HG03175 (cell line): ENCODE results near the gene HK2.
"Not testable (repeated sequence)": the region's sequence is repeated elsewhere in the genome, so short reads cannot be mapped to it uniquely, and the experiment has no call there.

ENCODE experiments used
- ATAC-seq: cut with Tn5 transposase; IDR thresholded peaks from one replicate; pipeline ENCODE4 v1.9.1; 2021; ENCODE audit warnings: mild to moderate bottlenecking, moderate library complexity; ENCODE audit not compliant: unreplicated experiment

HK2 gene

DNA sequence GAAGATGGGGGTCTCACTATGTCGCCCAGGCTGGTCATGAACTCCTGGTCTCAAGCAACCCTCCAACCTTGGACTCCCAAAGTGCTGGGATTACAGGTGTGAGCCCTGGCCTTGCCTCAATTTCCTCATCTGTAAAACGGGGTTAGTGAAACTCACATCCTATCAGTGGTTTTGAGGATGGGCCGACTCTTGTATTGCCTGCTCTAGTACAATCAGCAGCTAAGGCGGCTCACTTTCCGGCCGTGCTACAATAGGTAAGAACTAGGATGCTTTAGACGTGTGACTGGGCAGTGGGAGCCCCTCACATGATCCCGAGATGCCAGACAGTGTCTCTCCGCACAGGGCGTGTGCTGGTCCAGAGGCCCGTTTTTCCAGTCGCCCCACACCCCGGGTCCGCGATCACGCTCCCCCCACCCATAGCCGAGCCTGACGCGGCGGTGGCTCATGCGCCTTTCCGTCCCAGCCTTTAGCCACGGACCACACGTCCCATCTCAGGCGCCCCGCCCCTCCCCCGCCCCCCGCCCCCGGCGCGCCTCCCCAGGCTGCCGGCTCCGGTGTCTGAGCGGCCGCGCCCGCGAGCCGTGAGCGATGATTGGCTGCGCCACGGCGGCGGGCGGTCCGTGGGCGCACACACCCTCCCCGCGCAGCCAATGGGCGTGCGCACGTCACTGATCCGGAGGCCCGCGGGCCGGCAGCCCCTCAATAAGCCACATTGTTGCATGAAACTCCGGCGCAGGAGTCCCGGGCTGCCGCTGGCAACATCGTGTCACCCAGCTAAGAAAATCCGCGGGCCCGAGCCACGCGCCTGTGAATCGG, at the start of gene HK2:
HK2 (plus strand) TSS at position 710 of the 816 bp plus-strand sequence. CDS start 454 bp downstream, outside the sequence.
- ATAC-seq, result peak; percentile 82

GRCh38 chr2:74789271-74789670, 44.7 kb upstream of the HK2 start:
- ATAC-seq, result no peak

GRCh38 chr2:74792282-74792681, 41.6 kb upstream of the HK2 start:
- ATAC-seq, result no peak

GRCh38 chr2:74794878-74795277, 39.0 kb upstream of the HK2 start:
- not testable (repeated sequence) for ATAC-seq

DNA sequence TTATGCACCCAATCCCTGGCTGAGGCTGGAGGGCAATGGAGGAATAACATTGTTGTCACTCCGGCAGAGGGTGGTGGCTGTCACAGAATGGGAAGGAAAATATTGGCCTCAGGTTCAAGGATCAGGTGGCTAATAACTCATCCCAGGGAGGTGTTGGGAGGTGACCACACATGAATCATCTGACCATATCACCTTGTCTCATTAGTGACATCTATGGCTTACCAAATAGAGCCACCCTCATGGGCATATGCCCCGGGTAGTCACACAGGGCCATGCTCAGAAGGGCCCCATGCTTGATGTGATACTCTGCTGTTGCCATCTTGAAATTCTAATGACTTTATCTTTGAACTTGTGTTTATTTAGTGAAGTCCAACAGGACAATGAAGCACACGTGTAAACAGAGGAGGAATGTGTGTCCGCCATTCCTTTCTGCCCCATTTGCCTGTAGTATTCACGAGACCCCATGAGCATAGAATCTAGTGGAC, 27.5 kb upstream of the HK2 start:
- ATAC-seq, result no peak

DNA sequence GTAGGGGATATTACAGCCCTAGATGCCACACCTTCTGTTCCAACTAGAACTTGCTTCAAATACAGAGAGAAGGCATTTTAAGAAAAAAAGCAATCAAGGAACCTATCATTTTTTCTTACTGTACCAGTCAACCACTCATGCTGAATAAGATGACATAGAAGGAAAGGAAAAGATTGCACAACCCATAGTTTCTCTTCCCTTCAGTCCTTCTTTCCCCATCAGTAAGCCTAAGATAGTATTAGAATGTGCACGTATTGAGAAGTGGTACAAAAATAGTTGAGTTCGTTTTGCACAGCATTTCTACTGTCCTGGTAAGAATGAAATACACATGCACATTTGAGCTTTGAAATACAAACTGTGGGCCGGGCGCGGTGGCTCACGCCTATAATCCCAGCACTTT, 27.0 kb upstream of the HK2 start:
- no peak for ATAC-seq

DNA sequence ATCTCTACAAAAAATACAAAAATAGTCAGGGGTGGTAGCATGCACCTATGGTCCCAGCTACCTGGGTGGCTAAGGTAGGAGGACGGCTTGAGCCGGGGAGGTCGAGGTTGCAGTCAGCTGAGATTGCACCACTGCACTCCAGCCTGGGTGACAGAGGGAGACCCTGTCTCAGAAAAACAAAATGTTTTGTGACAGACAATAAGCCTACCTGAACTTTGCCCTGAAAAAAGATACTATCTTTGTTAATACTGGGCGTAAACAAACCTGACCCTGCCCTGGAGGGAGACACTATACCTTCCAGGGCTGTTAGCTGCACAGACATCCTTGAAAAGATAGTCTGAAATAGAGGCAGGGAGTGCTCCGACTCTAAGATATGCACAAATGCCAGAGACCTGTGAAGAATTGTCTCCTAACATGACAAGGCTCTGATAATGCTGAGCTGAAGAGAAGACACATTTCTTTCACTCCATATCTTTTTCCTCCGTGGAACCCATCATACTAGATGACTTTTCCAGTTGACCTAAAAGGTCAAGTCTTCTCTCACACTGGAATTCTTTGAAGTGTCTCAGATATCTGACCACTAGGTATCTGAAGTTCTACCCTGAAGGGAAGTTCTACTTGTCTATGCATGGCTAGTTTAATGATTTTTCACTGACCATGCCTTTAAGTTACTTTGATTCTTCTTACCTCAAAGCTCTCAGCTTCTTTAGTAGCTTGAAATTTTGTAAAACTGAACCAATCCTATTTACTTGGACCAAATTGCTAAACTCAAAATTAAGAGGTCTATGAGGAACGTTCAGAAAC, 20.9 kb upstream of the HK2 start:
- no peak for ATAC-seq

DNA sequence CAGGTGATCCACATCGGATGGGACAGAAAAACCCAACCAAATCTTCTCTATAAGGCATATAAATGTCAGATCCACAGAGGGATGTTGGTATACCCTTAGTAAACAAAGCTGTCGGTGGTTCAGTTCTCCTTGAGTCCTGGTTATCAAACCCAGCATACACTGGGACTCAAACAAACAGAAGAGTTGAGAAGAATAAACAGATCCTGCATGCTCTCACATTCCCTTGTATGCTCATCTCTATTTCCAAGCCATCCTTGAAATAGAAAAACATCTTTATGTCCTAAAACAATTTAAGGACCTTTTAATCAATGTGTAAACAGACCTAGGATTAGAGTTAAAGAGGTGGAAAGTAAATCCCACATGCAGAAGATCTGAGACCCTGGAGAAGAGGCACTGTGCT, 19.8 kb upstream of the HK2 start:
- ATAC-seq, result no peak

GRCh38 chr2:74815941-74816340, 18.0 kb upstream of the HK2 start:
- no peak for ATAC-seq

DNA sequence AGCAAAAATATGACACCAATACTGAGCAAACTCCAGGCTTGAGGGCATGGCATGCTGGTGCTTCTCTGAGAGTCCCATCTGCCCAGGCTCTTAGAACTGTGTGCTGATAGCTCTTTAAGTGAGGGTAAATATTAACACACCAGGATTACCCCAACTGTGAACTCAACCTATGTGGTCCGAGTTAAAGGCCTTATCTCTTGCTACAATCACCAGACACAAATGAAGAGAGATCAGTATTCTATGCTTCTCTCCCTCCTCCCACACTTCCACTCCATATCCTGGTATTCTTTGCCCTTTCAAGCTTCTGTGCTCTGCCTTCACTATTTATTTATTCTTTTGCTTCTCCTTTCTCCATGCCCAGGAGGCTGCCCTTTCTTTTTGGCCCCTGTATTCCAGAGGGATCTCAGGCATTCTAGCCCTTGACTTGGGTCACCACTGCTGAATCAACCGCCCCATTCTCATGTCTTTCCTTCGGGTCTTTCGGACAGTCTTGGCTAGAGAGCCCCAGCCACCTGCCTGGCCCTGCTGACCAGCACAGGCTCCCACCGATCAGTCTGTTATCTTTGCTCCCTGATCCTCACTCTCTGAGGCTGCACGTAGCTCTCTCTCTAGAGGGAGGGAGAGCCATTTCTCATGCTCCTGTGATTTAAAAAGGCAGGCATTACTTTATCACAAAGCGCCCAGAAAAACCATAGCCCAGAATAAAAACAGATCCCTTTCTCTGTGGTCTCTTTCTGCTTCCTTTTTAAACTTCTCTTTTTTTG, 17.2 kb upstream of the HK2 start:
- no peak for ATAC-seq

GRCh38 chr2:74817304-74817675, 16.6 kb upstream of the HK2 start:
- ATAC-seq, result no peak

DNA sequence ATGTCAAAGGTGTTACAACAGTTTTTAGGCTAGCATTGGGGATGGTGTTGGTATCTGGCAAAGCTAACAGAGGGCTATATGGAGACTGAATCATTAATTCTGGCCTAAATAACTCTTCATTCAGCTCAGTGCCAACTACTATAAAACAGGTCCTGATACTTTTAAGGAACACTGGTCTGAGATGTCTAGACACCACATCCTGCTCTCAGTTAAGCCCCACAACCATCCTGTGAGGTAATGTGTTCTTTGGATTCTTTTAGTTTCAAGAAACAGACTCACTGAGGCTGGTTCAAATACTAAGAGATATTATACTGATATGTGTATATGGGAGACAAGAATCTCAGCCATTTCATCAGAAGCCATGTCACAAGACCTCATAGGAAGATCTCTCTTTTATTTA, 14.2 kb upstream of the HK2 start:
- ATAC-seq, result no peak

- no peak for ATAC-seq
Measured at GRCh38 chr2:74821177-74822126, 12.5 kb upstream of the HK2 start.

GRCh38 chr2:74822771-74823566, 11.0 kb upstream of the HK2 start:
- no peak for ATAC-seq

- no peak for ATAC-seq
Measured at GRCh38 chr2:74824679-74825078, 9.2 kb upstream of the HK2 start.

DNA sequence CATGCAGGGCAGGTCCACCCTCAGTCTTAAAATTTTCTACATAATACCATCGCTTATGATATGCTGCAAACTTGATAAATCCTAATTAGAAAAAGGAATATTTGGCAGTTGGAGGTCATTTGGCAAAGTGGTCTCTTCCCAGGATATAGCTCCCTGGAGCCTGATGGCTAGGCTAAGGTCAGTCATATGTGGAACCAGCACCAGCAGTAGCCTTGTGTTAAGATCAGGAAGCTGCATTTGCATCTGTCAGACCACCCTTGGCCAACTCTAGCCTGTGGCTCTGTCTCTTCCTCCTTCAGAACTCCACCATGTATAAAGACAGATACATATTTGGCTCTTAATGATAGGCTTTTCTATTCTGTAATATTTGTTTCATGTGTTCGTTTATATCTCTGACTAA, 5.4 kb upstream of the HK2 start:
- no peak for ATAC-seq

DNA sequence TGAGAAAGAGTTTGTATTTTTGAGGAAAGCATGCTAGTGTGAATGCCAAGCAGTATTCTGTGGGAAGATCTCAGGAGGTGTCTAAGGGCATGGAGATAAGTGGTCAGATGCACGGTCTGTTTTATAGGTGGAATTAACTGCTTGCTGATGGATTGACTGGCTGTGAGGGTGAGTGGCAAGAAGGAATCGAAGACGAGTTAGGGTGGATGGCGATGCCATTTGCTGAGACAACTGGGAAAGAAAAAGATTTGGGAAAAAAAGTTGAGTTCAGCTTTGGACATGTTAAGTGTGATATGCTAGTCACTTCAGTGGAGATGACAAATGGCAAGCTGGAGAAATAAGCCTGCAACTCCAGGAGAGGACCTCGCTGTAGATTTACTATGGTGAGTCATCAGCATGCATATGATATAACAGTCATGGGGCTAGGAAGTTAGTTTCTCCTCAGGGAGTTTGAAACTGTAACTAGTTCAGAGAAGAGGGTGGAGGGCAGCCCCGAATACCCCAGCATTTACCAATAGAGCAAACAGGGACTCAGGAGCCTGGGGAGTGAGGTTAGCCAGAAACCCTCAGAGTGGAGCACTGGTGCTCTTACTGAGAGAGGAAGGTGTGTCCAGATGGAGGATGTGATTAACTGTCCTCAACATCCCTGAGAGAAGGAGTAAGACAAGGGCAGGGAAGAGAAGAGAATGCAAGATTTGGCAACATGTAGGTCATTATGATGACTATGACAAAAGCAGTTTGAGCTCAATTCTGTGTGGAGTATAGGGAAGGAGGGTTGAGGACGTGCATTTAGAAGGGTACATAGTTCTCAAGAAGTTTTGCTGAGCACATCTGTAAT, 2.0 kb upstream of the HK2 start:
- no peak for ATAC-seq

- peak; percentile 16 for ATAC-seq
Measured at GRCh38 chr2:74834234-74834791, 386 bp downstream of the HK2 start.
